Measurements from ENCODE around the gene MFSD6. TPM values are rescaled to one million over a fixed set of nuclear protein-coding genes. Genes with fewer than 3 reads are reported as not detected.

Gene MFSD6
- total and polyA plus RNA-seq, 2 of the 8 experiments (the other 6 are each of a cell fraction or from before 2014, with no cell fraction given): 1.8 to 5.1 TPM

- DNase-seq (ENCODE audit: low read depth in 1 of 2, low spot score in 2 of 2): no peak
- Histone ChIP-seq H2BK120ac (replicated peaks; ENCODE audit: low read depth, low read length) (no peak overlapping the region), H3K23ac (ENCODE audit: insufficient read length) (no peak overlapping the region), H4K20me1 (replicated peaks in 1 of 2; ENCODE audit: control insufficient read depth in 1 of 2, insufficient read depth in 2 of 2, low read length in 2 of 2) (no peaks in the 10 kb centered on the region), H3K27me3 (replicated peaks in 1 of 4; ENCODE audit: control insufficient read depth in 3 of 4, extremely low read depth in 1 of 4, insufficient read depth in 3 of 4, low read length in 3 of 4) (no peaks in the 10 kb centered on the region), H2BK15ac (ENCODE audit: low read length) (no peak overlapping the region), H3K79me1 (ENCODE audit: low read depth, low read length) (no peaks in the 10 kb centered on the region), H4K8ac (ENCODE audit: extremely low read depth, insufficient read depth, low read length) (no peak overlapping the region), H3K4ac (replicated peaks; ENCODE audit: insufficient read length, low read depth, low read length) (no peak overlapping the region), H3K27ac (ENCODE audit: low read depth, low read length) (no peak overlapping the region), H3K9me3 (ENCODE audit: insufficient read depth in 2 of 2, low read depth in 1 of 2, low read length in 1 of 2) (peaks cover 0 to 5% of the 10 kb centered on the region in 2 experiments; a peak in 3 of 4 replicates), H3K23me2 (ENCODE audit: low read depth, low read length) (no peaks in the 10 kb centered on the region), H3K18ac (ENCODE audit: extremely low read depth, low read length) (no peak overlapping the region), H2AFZ (ENCODE audit: low read length) (no peak overlapping the region), H3K4me3 (ENCODE audit: extremely low read depth in 1 of 4, insufficient read depth in 2 of 4, low read depth in 3 of 4, low read length in 4 of 4) (no peak overlapping the region), H3K36me3 (ENCODE audit: control insufficient read depth in 2 of 4, insufficient read depth in 4 of 4, low read length in 3 of 4) (0 out of 8 replicates have a peak, but pooled peaks cover 0 to 3% (median 0%) of the 10 kb centered on the region in 4 experiments), H2BK5ac (ENCODE audit: low read depth, low read length) (no peak overlapping the region), H4K91ac (replicated peaks; ENCODE audit: insufficient read length, low read length) (no peak overlapping the region), H2AK5ac (ENCODE audit: low read depth, low read length) (no peak overlapping the region), H3K14ac (ENCODE audit: insufficient read length) (no peak overlapping the region), H3K9ac (replicated peaks in 1 of 4; ENCODE audit: extremely low read depth in 1 of 4, low read depth in 3 of 4, low read length in 3 of 4) (no peak overlapping the region), H4K5ac (ENCODE audit: insufficient read length, low read depth, low read length) (no peak overlapping the region), H2BK12ac (ENCODE audit: low read depth, low read length) (no peak overlapping the region), H3K4me2 (ENCODE audit: insufficient read depth in 1 of 2, low read depth in 2 of 2, low read length in 2 of 2) (no peak overlapping the region), H3K56ac (replicated peaks; ENCODE audit: insufficient read length, low read depth, low read length) (no peak overlapping the region), H3K79me2 (ENCODE audit: control insufficient read depth in 1 of 2, insufficient read depth in 2 of 2, low read length in 2 of 2) (no peaks in the 10 kb centered on the region), H2BK20ac (ENCODE audit: low read length) (no peak overlapping the region), H3K4me1 (replicated peaks in 1 of 4; ENCODE audit: control insufficient read depth in 3 of 4, insufficient read depth in 4 of 4, low read length in 3 of 4) (0 out of 7 replicates have a peak, but pooled peaks cover 0 to 5% (median 0%) of the 10 kb centered on the region in 4 experiments)
- WGBS, 2 experiments (ENCODE audit: extremely low coverage in 1 of 2, insufficient coverage in 1 of 2, insufficient read length in 1 of 2, insufficient replicate concordance in 2 of 2, low coverage in 1 of 2, low lambda C conversion rate in 2 of 2, missing lambda C conversion rate in 1 of 2): 78% methylated on average over 4 of the region's 4 CpGs; no CpG with 5 or more reads in 1 of the 2 experiments
- ChIA-PET CTCF (ENCODE audit: partially characterized antibody) (no interaction called here), POLR2A (ENCODE audit: partially characterized antibody) (no interaction called here)
- no peak for TF ChIP-seq POLR2A (IDR thresholded peaks at IDR 0.05; ENCODE audit: control extremely low read depth in 1 of 2, low read depth in 2 of 2, low read length in 2 of 2)
- FAIRE-seq: no peak
Measured at GRCh38 chr2:190468814-190469569, 60.8 kb downstream of the MFSD6 start.
